ENCODE results near the gene SNED1. TPM values are rescaled to one million over a fixed set of nuclear protein-coding genes. Genes with fewer than 3 reads are reported as not detected.

SNED1 gene
- total RNA-seq: 176 and 211 TPM in 2 replicates

DNA sequence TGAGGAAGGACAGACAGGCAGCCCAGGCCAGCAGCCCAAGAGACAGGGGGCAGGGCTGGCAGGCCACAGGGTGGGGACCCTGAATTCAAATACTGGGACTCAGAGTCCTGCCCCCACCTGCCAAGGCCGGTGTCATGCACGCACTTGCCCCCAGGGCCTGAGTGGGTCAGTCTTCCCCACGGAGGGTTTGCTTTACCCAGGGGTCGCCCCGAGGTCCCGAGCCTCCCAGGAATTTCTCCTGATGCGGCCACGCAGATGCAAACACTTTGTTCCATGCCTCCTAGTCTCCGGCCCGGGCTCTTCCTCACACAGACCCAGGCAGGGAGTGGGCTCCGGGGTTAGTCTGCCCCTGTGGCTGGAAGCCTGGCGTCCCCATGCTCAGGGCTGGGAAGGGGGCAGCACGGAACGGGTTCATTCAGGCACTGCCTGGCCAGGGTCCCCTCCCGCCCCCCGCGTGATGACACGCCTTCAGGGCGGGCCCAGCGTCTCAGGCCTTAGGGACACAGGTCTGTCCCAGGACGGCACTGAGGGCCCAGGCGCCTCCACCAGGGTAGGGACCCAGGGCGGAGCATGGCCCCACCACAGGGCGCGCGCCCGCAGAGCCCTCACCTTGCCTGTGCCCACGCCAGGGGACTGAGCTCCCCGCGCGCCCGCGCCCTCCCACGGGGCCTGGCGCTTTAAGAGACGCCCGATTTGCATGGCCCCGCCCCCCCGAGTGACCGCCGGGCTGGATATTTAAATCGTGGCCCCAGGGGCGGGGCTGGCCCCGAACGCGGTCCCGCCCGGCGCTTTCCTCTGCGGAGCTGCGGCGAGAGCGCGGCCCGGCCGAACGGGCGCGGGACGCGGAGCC is at the start of gene SNED1:
SNED1 (plus strand) TSS at position 763 of the 850 bp plus-strand sequence. CDS start 220 bp downstream, outside the sequence.

GRCh38 chr2:241102239-241102803 is 103.9 kb downstream of the SNED1 start, which contains the start of gene MTERF4:
Gene MTERF4, minus strand, starts transcription at chr2:241102287. Its CDS starts 14 bp downstream, at chr2:241102273.

Other genes with a start within 250 kb of the SNED1 start
- not detected in 2 replicates for gene KIF1A, start 178.4 kb upstream of the SNED1 start, total RNA-seq
- not detected in 2 replicates for gene AGXT, start 129.8 kb upstream of the SNED1 start, total RNA-seq
- gene MAB21L4, start 102.5 kb upstream of the SNED1 start, total RNA-seq: not detected in 2 replicates
- 0.12 and 0.29 TPM in 2 replicates for gene CROCC2, start 92.3 kb upstream of the SNED1 start, total RNA-seq
- gene MTERF4, start 103.7 kb downstream of the SNED1 start, total RNA-seq: 20.5 and 21.6 TPM in 2 replicates
- 0.81 and 1.8 TPM in 2 replicates for gene PASK, start 150.9 kb downstream of the SNED1 start, total RNA-seq
- 53.0 and 60.9 TPM in 2 replicates for gene PPP1R7, start 151.8 kb downstream of the SNED1 start, total RNA-seq
- gene ANO7, start 190.1 kb downstream of the SNED1 start, total RNA-seq: 0.73 and 1.00 TPM in 2 replicates